A549 (cell line): ENCODE measurements around the gene POLR3E. TPM values are rescaled to one million over a fixed set of nuclear protein-coding genes. Genes with fewer than 3 reads are reported as not detected.

ENCODE experiments used
- ATAC-seq, 2 experiments: fragments of 200-7000 bp in 1 of 2; fragments of >200 bp in 1 of 2; cut with Nextera tagmentation in 1 of 2; cut with Tn5 transposase in 1 of 2; 3 replicates each; pipeline versions ENCODE4 v1.8.0 to v1.9.1; 2018 to 2020; ENCODE audit warnings: mild to moderate bottlenecking in 1 of 2, moderate library complexity in 1 of 2
- CTCF ChIA-PET: fragments of 300-600 bp; sonication (Branson Sonifier 250); formaldehyde crosslinking; extraction: SDS; loops from one replicate; lab custom pipeline; 2021; ENCODE audit warnings: antibody characterized with exemption, inconsistent platforms; lab: Yijun Ruan, JAX
- POLR2A ChIA-PET: fragments of 350-600 bp; formaldehyde crosslinking; extraction: SDS; loops from one replicate; lab custom pipeline; 2021; ENCODE audit warnings: antibody characterized with exemption, inconsistent platforms; lab: Yijun Ruan, JAX
- DNase-seq, 2 experiments: peaks; one replicate each; pipeline versions ENCODE4 v3.0.0 to v3.0.0-alpha.2; 2011 to 2016; ENCODE audit warnings: low read depth in 1 of 2, low spot score in 1 of 2
- FAIRE-seq: peaks from 2 replicates; lab custom pipeline; 2011; peaks lifted over from hg19 to GRCh38; lab: Jason Lieb, UNC
- H3K27ac ChIP-seq, 2 experiments: fragments of >200 bp; sonication (Bioruptor Twin); formaldehyde crosslinking; 3 replicates each; pipeline ENCODE4 v1.5.1; 2016 to 2017
- H3K4me1 ChIP-seq: fragments of >200 bp; sonication (Bioruptor Twin); formaldehyde crosslinking; 3 replicates; pipeline ENCODE4 v1.6.1; 2016
- H3K4me2 ChIP-seq: fragments of >200 bp; sonication (Bioruptor Twin); formaldehyde crosslinking; 3 replicates; pipeline ENCODE4 v1.6.1; 2016
- H3K4me3 ChIP-seq: fragments of >200 bp; sonication (Bioruptor Twin); formaldehyde crosslinking; 3 replicates; pipeline ENCODE4 v1.5.1; 2016
- H3K9me3 ChIP-seq: fragments of >200 bp; sonication (Bioruptor Twin); formaldehyde crosslinking; 3 replicates; pipeline ENCODE4 v1.6.1; 2016
- CBX8 ChIP-seq: fragments of 200-600 bp; sonication (generic); IDR thresholded peaks from 2 replicates; pipeline ENCODE4 v1.6.1; 2016
- CEBPB ChIP-seq, 2 experiments: fragments of >200 bp in 1 of 2; sonication (Bioruptor Twin) in 1 of 2; formaldehyde crosslinking in 1 of 2; IDR thresholded peaks; 2 replicates each; pipeline ENCODE4 v1.6.1; 2012 to 2016
- CHD2 ChIP-seq: fragments of 150-350 bp; IDR thresholded peaks from 2 replicates; pipeline ENCODE4 v1.6.1; 2014; ENCODE audit warnings: low read length; ENCODE audit not compliant: partially characterized antibody
- CHD4 ChIP-seq: fragments of 200-600 bp; sonication (generic); IDR thresholded peaks from 2 replicates; pipeline ENCODE4 v1.6.1; 2016; ENCODE audit warnings: antibody characterized with exemption, mild to moderate bottlenecking, borderline replicate concordance
- ESRRA ChIP-seq: fragments of 150-350 bp; IDR thresholded peaks from 2 replicates; pipeline ENCODE4 v1.6.1; 2014; ENCODE audit warnings: mild to moderate bottlenecking, low read length, borderline replicate concordance
- FOSB ChIP-seq: fragments of 250-450 bp; sonication (Bioruptor Pico); IDR thresholded peaks from 2 replicates; pipeline ENCODE4 v1.5.0; 2020; ENCODE audit warnings: mild to moderate bottlenecking, moderate library complexity
- FOXS1 ChIP-seq: fragments of 250-450 bp; sonication (Bioruptor Pico); IDR thresholded peaks from 2 replicates; pipeline ENCODE4 v1.5.0; 2020; ENCODE audit warnings: mild to moderate bottlenecking, moderate library complexity
- HDAC2 ChIP-seq: fragments of 200-600 bp; sonication (generic); IDR thresholded peaks from 2 replicates; pipeline ENCODE4 v1.6.1; 2016
- HEYL ChIP-seq: fragments of 250-450 bp; sonication (Bioruptor Pico); IDR thresholded peaks from 2 replicates; pipeline ENCODE4 v1.8.0; 2021; ENCODE audit warnings: mild to moderate bottlenecking, moderate library complexity
- JUN ChIP-seq, 2 experiments: fragments of >200 bp; sonication (Bioruptor Twin); formaldehyde crosslinking; IDR thresholded peaks; 2 replicates in 1 of 2; 3 replicates in 1 of 2; pipeline ENCODE4 v1.6.1; 2016 to 2017
- JUNB ChIP-seq: fragments of >200 bp; sonication (Bioruptor Twin); formaldehyde crosslinking; IDR thresholded peaks from 2 replicates; pipeline ENCODE4 v1.6.1; 2016
- MAZ ChIP-seq: fragments of 150-350 bp; IDR thresholded peaks from 2 replicates; pipeline ENCODE4 v1.6.1; 2014; ENCODE audit warnings: antibody characterized with exemption, low read depth, low read length, borderline replicate concordance
- MYC ChIP-seq: IDR thresholded peaks from 2 replicates; pipeline ENCODE4 v1.6.1; 2012; ENCODE audit warnings: mild to moderate bottlenecking, inconsistent platforms, low read length, improper control_type of control experiment, borderline replicate concordance
- NPAS2 ChIP-seq: fragments of 250-450 bp; sonication (Bioruptor Pico); IDR thresholded peaks from 2 replicates; pipeline ENCODE4 v1.8.0; 2022; ENCODE audit warnings: mild to moderate bottlenecking, moderate library complexity, borderline replicate concordance
- POLR2A ChIP-seq: IDR thresholded peaks from 2 replicates; pipeline ENCODE4 v1.6.1; 2012; ENCODE audit warnings: mild to moderate bottlenecking, low read length
- RARB ChIP-seq: fragments of 250-450 bp; sonication (Bioruptor Pico); IDR thresholded peaks from 2 replicates; pipeline ENCODE4 v1.8.0; 2021; ENCODE audit warnings: mild to moderate bottlenecking, moderate library complexity
- RCOR1 ChIP-seq: fragments of 150-350 bp; IDR thresholded peaks from 2 replicates; pipeline ENCODE4 v1.6.1; 2014; ENCODE audit warnings: antibody characterized with exemption, low read length, low read depth
- RFX5 ChIP-seq: fragments of 450-650 bp; IDR thresholded peaks from 2 replicates; pipeline ENCODE4 v1.7.1; 2014; ENCODE audit warnings: antibody characterized with exemption, mild to moderate bottlenecking, moderate library complexity
- SMC3 ChIP-seq: fragments of >200 bp; sonication (Bioruptor Twin); formaldehyde crosslinking; IDR thresholded peaks from 3 replicates; pipeline ENCODE4 v1.6.1; 2018; ENCODE audit warnings: inconsistent platforms
- TP53 ChIP-seq: fragments of 250-450 bp; sonication (Bioruptor Pico); IDR thresholded peaks from 2 replicates; pipeline ENCODE4 v1.5.0; 2021; ENCODE audit warnings: mild to moderate bottlenecking, moderate library complexity
- ZC3H11A ChIP-seq: fragments of 450-650 bp; IDR thresholded peaks from 2 replicates; pipeline ENCODE4 v1.6.1; 2014; ENCODE audit warnings: antibody characterized with exemption, mild to moderate bottlenecking
- ZNF302 ChIP-seq: fragments of 250-450 bp; sonication (Bioruptor Pico); IDR thresholded peaks from 2 replicates; pipeline ENCODE4 v1.9.0; 2021; ENCODE audit warnings: inconsistent platforms, mild to moderate bottlenecking, moderate library complexity
- ZSCAN20 ChIP-seq: fragments of 250-450 bp; sonication (Bioruptor Pico); IDR thresholded peaks from 2 replicates; pipeline ENCODE4 v1.8.0; 2022; ENCODE audit warnings: mild to moderate bottlenecking, moderate library complexity
- WGBS: methylation state at CpG from one replicate; pipeline ENCODE4 v1.1.6; 2017; ENCODE audit errors: missing lambda C conversion rate; 5-methylcytosine and 5-hydroxymethylcytosine counted together
- polyA plus RNA-seq, 4 experiments: library from polyadenylated mRNA; depleted of rRNA in 3 of 4; stranded (reverse); fragments of >200 nt; fragmentation: RNase III in 1 of 4; extraction: RNeasy Plus Mini Kit Qiagen cat#74134 plus additional on column Dnase treatment in 1 of 4; gene quantifications; 2 replicates in 3 of 4; 3 replicates in 1 of 4; pipeline ENCODE4 v1.2.3, GENCODE V29; 2011 to 2017
- TF ChIP-seq, protein P1 (sequence below): fragments of 450-650 bp; IDR thresholded peaks from 2 replicates; pipeline ENCODE4 v1.6.1; 2014; ENCODE audit warnings: antibody characterized with exemption
- TF ChIP-seq, protein P2 (sequence below): fragments of 200-600 bp; sonication (generic); IDR thresholded peaks from 2 replicates; pipeline ENCODE4 v1.6.1; 2016; ENCODE audit warnings: antibody characterized with exemption, mild to moderate bottlenecking, moderate library complexity
- TF ChIP-seq, protein P3 (sequence below): fragments of >200 bp; sonication (Bioruptor Twin); formaldehyde crosslinking; IDR thresholded peaks from 3 replicates; pipeline ENCODE4 v1.5.1; 2016
- TF ChIP-seq, protein P4 (sequence below): IDR thresholded peaks from 2 replicates; pipeline ENCODE4 v1.6.1; 2012

The POLR3E gene
- polyA plus RNA-seq, 2 of the 4 experiments (the other 2 are of a cell fraction): 54.6 to 77.9 TPM

DNA sequence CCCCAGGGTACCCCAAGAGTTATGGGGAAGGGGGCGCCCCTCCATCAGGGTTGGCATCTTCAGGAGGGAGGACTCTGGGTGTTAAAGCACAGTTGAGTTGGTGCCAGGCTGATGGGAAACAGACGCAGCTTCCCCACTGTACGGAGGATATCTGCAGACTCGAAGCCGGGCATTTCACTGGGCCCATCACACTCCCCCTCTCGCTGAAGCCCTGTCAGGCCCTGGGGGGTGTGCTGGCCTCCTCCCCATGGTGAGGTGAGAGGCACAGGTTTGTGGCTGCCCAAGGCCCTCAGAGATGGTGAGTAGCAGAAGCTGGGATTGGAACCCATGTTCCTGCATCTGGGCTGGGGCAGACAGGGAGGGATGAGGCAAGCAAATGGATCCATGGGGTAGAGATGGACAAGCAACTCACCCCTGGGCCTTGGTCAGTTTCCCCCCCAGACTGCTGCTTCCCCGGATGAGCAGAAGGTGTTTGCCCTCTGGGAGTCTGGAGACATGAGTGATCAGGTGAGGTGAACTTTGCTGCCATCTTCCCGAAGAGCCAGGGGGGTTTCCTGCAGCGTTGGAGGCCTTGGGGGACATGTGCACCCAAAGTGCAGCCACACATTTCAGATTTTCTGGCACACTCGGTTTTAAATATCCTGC is 31.0 kb downstream of the POLR3E start:
- ChIA-PET CTCF (interaction anchor here (1.1 to 4.2 kb wide), 4 partner anchors 10 to 1205 kb away, joined by 3 to 14 read pairs (median 3); no protein-coding TSS in a partner anchor), POLR2A (no interaction called here)
- Histone ChIP-seq H3K9me3 (no peaks in the 10 kb centered on the region), H3K27ac (no peak overlapping the region), H3K4me2 (no peak overlapping the region), H3K4me3 (no peak overlapping the region), H3K4me1 (no peaks in the 10 kb centered on the region)
- WGBS: 80% methylated on average over 7 of the region's 10 CpGs
- FAIRE-seq: no peak
- no peak for DNase-seq
- TF ChIP-seq CHD2 (no peak), JUNB (no peak), TP53 (no peak), CBX8 (no peak), RARB (no peak), ZSCAN20 (CRISPR knock-in tag) (no peak), MYC (no peak), RCOR1 (no peak), JUN (IDR thresholded peaks at IDR 0.05) (no peak), NPAS2 (CRISPR knock-in tag) (no peak), MAZ (no peak), HEYL (CRISPR knock-in tag) (no peak), CEBPB (IDR thresholded peaks at IDR 0.05) (no peak)
- TF ChIP-seq, protein P1, sequence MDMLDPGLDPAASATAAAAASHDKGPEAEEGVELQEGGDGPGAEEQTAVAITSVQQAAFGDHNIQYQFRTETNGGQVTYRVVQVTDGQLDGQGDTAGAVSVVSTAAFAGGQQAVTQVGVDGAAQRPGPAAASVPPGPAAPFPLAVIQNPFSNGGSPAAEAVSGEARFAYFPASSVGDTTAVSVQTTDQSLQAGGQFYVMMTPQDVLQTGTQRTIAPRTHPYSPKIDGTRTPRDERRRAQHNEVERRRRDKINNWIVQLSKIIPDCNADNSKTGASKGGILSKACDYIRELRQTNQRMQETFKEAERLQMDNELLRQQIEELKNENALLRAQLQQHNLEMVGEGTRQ: no peak
- TF ChIP-seq, protein P2, sequence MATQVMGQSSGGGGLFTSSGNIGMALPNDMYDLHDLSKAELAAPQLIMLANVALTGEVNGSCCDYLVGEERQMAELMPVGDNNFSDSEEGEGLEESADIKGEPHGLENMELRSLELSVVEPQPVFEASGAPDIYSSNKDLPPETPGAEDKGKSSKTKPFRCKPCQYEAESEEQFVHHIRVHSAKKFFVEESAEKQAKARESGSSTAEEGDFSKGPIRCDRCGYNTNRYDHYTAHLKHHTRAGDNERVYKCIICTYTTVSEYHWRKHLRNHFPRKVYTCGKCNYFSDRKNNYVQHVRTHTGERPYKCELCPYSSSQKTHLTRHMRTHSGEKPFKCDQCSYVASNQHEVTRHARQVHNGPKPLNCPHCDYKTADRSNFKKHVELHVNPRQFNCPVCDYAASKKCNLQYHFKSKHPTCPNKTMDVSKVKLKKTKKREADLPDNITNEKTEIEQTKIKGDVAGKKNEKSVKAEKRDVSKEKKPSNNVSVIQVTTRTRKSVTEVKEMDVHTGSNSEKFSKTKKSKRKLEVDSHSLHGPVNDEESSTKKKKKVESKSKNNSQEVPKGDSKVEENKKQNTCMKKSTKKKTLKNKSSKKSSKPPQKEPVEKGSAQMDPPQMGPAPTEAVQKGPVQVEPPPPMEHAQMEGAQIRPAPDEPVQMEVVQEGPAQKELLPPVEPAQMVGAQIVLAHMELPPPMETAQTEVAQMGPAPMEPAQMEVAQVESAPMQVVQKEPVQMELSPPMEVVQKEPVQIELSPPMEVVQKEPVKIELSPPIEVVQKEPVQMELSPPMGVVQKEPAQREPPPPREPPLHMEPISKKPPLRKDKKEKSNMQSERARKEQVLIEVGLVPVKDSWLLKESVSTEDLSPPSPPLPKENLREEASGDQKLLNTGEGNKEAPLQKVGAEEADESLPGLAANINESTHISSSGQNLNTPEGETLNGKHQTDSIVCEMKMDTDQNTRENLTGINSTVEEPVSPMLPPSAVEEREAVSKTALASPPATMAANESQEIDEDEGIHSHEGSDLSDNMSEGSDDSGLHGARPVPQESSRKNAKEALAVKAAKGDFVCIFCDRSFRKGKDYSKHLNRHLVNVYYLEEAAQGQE: no peak
- ATAC-seq: no peak

DNA sequence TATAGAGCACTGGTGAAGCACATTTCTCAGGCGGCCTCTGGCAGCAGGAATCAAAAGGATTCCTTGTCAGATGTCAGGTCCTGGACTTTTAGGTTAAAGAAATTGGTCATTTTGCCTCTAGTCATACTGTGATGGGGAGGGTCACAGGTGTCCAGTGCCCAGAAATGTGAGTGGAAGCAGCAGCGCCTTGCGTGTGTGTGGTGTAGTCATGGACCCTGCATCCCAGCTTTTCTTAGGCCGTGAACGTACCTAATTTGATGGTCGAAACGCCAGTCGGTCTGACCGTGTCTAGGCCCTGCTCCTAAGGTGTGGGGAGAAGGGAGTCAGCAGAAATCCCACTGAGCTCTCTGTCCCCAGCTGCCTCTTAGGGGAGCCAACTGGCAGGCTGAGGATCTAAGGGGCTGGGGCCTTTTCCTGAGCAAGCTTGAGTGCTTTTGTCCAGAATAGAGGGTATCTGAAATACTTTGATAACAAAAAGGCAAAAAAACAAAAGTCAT is 32.0 kb downstream of the POLR3E start:
- H3K9me3 ChIP-seq: no peaks in the 10 kb centered on the region
- no peak for FAIRE-seq
- no peak overlapping the region for H3K27ac ChIP-seq
- 94% methylated on average over 9 of the region's 9 CpGs for WGBS
- H3K4me1 ChIP-seq: no peaks in the 10 kb centered on the region
- H3K4me2 ChIP-seq: no peak overlapping the region
- no peak overlapping the region for H3K4me3 ChIP-seq
- CTCF ChIA-PET: interaction anchor here (0.6 to 4.2 kb wide), 9 partner anchors 9 to 1207 kb away, joined by 3 to 14 read pairs (median 3); no protein-coding TSS in a partner anchor
- no peak for ATAC-seq
- DNase-seq: no peak
- TF ChIP-seq HDAC2: no peak
- no peak for TF ChIP-seq SMC3
- TF ChIP-seq, protein P3, sequence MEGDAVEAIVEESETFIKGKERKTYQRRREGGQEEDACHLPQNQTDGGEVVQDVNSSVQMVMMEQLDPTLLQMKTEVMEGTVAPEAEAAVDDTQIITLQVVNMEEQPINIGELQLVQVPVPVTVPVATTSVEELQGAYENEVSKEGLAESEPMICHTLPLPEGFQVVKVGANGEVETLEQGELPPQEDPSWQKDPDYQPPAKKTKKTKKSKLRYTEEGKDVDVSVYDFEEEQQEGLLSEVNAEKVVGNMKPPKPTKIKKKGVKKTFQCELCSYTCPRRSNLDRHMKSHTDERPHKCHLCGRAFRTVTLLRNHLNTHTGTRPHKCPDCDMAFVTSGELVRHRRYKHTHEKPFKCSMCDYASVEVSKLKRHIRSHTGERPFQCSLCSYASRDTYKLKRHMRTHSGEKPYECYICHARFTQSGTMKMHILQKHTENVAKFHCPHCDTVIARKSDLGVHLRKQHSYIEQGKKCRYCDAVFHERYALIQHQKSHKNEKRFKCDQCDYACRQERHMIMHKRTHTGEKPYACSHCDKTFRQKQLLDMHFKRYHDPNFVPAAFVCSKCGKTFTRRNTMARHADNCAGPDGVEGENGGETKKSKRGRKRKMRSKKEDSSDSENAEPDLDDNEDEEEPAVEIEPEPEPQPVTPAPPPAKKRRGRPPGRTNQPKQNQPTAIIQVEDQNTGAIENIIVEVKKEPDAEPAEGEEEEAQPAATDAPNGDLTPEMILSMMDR: no peak
- no peak for TF ChIP-seq FOSB (CRISPR knock-in tag)
- TF ChIP-seq FOXS1: no peak
- no peak for TF ChIP-seq ESRRA
- no peak for TF ChIP-seq ZNF302
- TF ChIP-seq MAZ: no peak
- TF ChIP-seq, protein P4, sequence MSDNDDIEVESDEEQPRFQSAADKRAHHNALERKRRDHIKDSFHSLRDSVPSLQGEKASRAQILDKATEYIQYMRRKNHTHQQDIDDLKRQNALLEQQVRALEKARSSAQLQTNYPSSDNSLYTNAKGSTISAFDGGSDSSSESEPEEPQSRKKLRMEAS: no peak
- no peak for TF ChIP-seq ZC3H11A
- no peak for TF ChIP-seq ZSCAN20 (CRISPR knock-in tag)
- no peak for TF ChIP-seq CHD4
- TF ChIP-seq RFX5: no peak
- TF ChIP-seq POLR2A: no peak
- POLR2A ChIA-PET: no interaction called here
